H1 (cell line): ENCODE measurements around the gene SLC16A11. TPM values are rescaled to one million over a fixed set of nuclear protein-coding genes. Genes with fewer than 3 reads are reported as not detected.

Source experiments
- CTCF ChIA-PET: fragments of 300-600 bp; sonication (Branson Sonifier 250); formaldehyde crosslinking; loops from one replicate; lab custom pipeline; 2021; ENCODE audit not compliant: partially characterized antibody; lab: Charles Lee
- POLR2A ChIA-PET: fragments of 300-600 bp; sonication (Branson Sonifier 250); formaldehyde crosslinking; loops from one replicate; lab custom pipeline; 2021; ENCODE audit warnings: inconsistent platforms; ENCODE audit not compliant: partially characterized antibody; lab: Charles Lee
- DNase-seq, 2 experiments: peaks; one replicate each; pipeline versions ENCODE4 v3.0.0 to v3.0.0-alpha.2; 2010 to 2022; ENCODE audit warnings: low spot score in 2 of 2, low read depth in 1 of 2, mixed read lengths in 1 of 2
- FAIRE-seq: peaks from 2 replicates; lab custom pipeline; 2011; peaks lifted over from hg19 to GRCh38; lab: Jason Lieb, UNC
- H2AFZ ChIP-seq: 2 replicates; pipeline ENCODE4 v1.8.1; 2012; ENCODE audit warnings: low read length, inconsistent platforms
- H2AK5ac ChIP-seq: 2 replicates; pipeline ENCODE4 v1.6.1; 2013; ENCODE audit warnings: low read depth, low read length
- H2BK120ac ChIP-seq: replicated peaks from 2 replicates; pipeline ENCODE3; 2013; ENCODE audit warnings: low read depth, low read length, inconsistent platforms
- H2BK12ac ChIP-seq: 2 replicates; pipeline ENCODE4 v1.6.1; 2013; ENCODE audit warnings: low read depth, low read length
- H2BK15ac ChIP-seq: 2 replicates; pipeline ENCODE4 v1.6.1; 2013; ENCODE audit warnings: low read length
- H2BK20ac ChIP-seq: 2 replicates; pipeline ENCODE4 v1.6.1; 2013; ENCODE audit warnings: low read length
- H2BK5ac ChIP-seq: 2 replicates; pipeline ENCODE4 v1.6.1; 2013; ENCODE audit warnings: low read depth, low read length
- H3K14ac ChIP-seq: 2 replicates; pipeline ENCODE4 v1.6.1; 2013; ENCODE audit warnings: inconsistent platforms; ENCODE audit not compliant: insufficient read length
- H3K18ac ChIP-seq: 2 replicates; pipeline ENCODE4 v1.6.1; 2013; ENCODE audit warnings: low read length; ENCODE audit errors: extremely low read depth
- H3K23ac ChIP-seq: 2 replicates; pipeline ENCODE4 v1.6.1; 2013; ENCODE audit warnings: inconsistent platforms; ENCODE audit not compliant: insufficient read length
- H3K23me2 ChIP-seq: 2 replicates; pipeline ENCODE4 v1.6.1; 2013; ENCODE audit warnings: low read depth, low read length
- H3K27ac ChIP-seq: 2 replicates; pipeline ENCODE4 v1.6.1; 2011; ENCODE audit warnings: low read depth, low read length, inconsistent platforms
- H3K27me3 ChIP-seq, 4 experiments: replicated peaks in 1 of 4; 1 replicate in 1 of 4; 2 replicates in 3 of 4; pipeline versions ENCODE4 v1.6.1 to v1.8.1; 2011 to 2013; ENCODE audit warnings: low read length in 3 of 4, mild to moderate bottlenecking in 3 of 4, inconsistent platforms in 2 of 4, mixed read lengths in 2 of 4, moderate library complexity in 1 of 4; ENCODE audit not compliant: control insufficient read depth in 3 of 4, insufficient read depth in 3 of 4; ENCODE audit errors: extremely low read depth in 1 of 4
- H3K36me3 ChIP-seq, 4 experiments: 2 replicates each; pipeline versions ENCODE4 v1.6.1 to v1.8.1; 2011 to 2013; ENCODE audit warnings: mild to moderate bottlenecking in 4 of 4, low read length in 3 of 4, moderate library complexity in 2 of 4, control low read depth in 1 of 4, inconsistent platforms in 1 of 4; ENCODE audit not compliant: insufficient read depth in 4 of 4, control insufficient read depth in 2 of 4
- H3K4ac ChIP-seq: replicated peaks from 2 replicates; pipeline ENCODE3; 2013; ENCODE audit warnings: low read length, low read depth, mixed read lengths, inconsistent platforms; ENCODE audit not compliant: insufficient read length
- H3K4me1 ChIP-seq, 4 experiments: replicated peaks in 1 of 4; 1 replicate in 1 of 4; 2 replicates in 3 of 4; pipeline versions ENCODE4 v1.6.1 to v1.8.1; 2011 to 2013; ENCODE audit warnings: low read length in 3 of 4, inconsistent platforms in 2 of 4, mixed read lengths in 1 of 4; ENCODE audit not compliant: insufficient read depth in 4 of 4, control insufficient read depth in 3 of 4
- H3K4me2 ChIP-seq, 2 experiments: 2 replicates each; pipeline versions ENCODE4 v1.6.1 to v1.8.1; 2011 to 2013; ENCODE audit warnings: low read depth in 2 of 2, low read length in 2 of 2, control low read depth in 1 of 2, inconsistent platforms in 1 of 2, mild to moderate bottlenecking in 1 of 2; ENCODE audit not compliant: insufficient read depth in 1 of 2
- H3K4me3 ChIP-seq, 4 experiments: fragments of 200-600, 300-600 bp in 1 of 4; sonication (generic), shearing (Covaris generic), sonication (Bioruptor Twin) in 1 of 4; 2 replicates each; pipeline versions ENCODE4 v1.5.1 to v1.8.1; 2011 to 2016; ENCODE audit warnings: low read length in 4 of 4, low read depth in 3 of 4, control low read depth in 2 of 4, inconsistent platforms in 2 of 4, mild to moderate bottlenecking in 2 of 4, mixed read lengths in 1 of 4, moderate library complexity in 1 of 4; ENCODE audit not compliant: insufficient read depth in 2 of 4; ENCODE audit errors: extremely low read depth in 1 of 4
- H3K56ac ChIP-seq: replicated peaks from 2 replicates; pipeline ENCODE3; 2013; ENCODE audit warnings: low read depth, mild to moderate bottlenecking, mixed read lengths, low read length, inconsistent platforms; ENCODE audit not compliant: insufficient read length
- H3K79me1 ChIP-seq: 2 replicates; pipeline ENCODE4 v1.6.1; 2013; ENCODE audit warnings: low read depth, low read length, control low read depth
- H3K79me2 ChIP-seq, 2 experiments: 2 replicates each; pipeline versions ENCODE4 v1.6.1 to v1.8.1; 2012 to 2013; ENCODE audit warnings: low read length in 2 of 2, mild to moderate bottlenecking in 2 of 2, inconsistent platforms in 1 of 2; ENCODE audit not compliant: insufficient read depth in 2 of 2, control insufficient read depth in 1 of 2
- H3K9ac ChIP-seq, 4 experiments: replicated peaks in 1 of 4; 1 replicate in 1 of 4; 2 replicates in 3 of 4; pipeline versions ENCODE4 v1.6.1 to v1.8.1; 2011 to 2013; ENCODE audit warnings: low read depth in 3 of 4, low read length in 3 of 4, control low read depth in 2 of 4, mild to moderate bottlenecking in 2 of 4, moderate library complexity in 2 of 4, inconsistent platforms in 1 of 4; ENCODE audit errors: extremely low read depth in 1 of 4
- H3K9me3 ChIP-seq, 2 experiments: 2 replicates each; pipeline versions ENCODE4 v1.6.1 to v1.8.1; 2012 to 2013; ENCODE audit warnings: mild to moderate bottlenecking in 2 of 2, moderate library complexity in 2 of 2, control low read depth in 1 of 2, inconsistent platforms in 1 of 2, low read depth in 1 of 2, low read length in 1 of 2, mixed read lengths in 1 of 2; ENCODE audit not compliant: insufficient read depth in 2 of 2
- H4K20me1 ChIP-seq, 2 experiments: replicated peaks in 1 of 2; 2 replicates each; pipeline versions ENCODE3 to v1.8.1; 2011 to 2013; ENCODE audit warnings: inconsistent platforms in 2 of 2, low read length in 2 of 2, mild to moderate bottlenecking in 1 of 2; ENCODE audit not compliant: insufficient read depth in 2 of 2, control insufficient read depth in 1 of 2
- H4K5ac ChIP-seq: 2 replicates; pipeline ENCODE4 v1.6.1; 2013; ENCODE audit warnings: low read length, low read depth, mixed read lengths, inconsistent platforms; ENCODE audit not compliant: insufficient read length
- H4K8ac ChIP-seq: 2 replicates; pipeline ENCODE4 v1.8.0; 2013; ENCODE audit warnings: mild to moderate bottlenecking, moderate library complexity, low read length, inconsistent platforms; ENCODE audit not compliant: insufficient read depth; ENCODE audit errors: extremely low read depth
- H4K91ac ChIP-seq: replicated peaks from 2 replicates; pipeline ENCODE3; 2013; ENCODE audit warnings: low read length, mixed read lengths, inconsistent platforms; ENCODE audit not compliant: insufficient read length
- CBX8 ChIP-seq: fragments of 300-800, 300-1000 bp; sonication (generic); IDR thresholded peaks from 2 replicates; pipeline ENCODE4 v1.7.1; 2016; ENCODE audit warnings: low read depth, low read length, borderline replicate concordance
- E2F6 ChIP-seq: IDR thresholded peaks from 2 replicates; pipeline ENCODE4 v1.6.1; 2012; ENCODE audit warnings: inconsistent platforms
- EGR1 ChIP-seq: IDR thresholded peaks from 2 replicates; pipeline ENCODE4 v1.6.1; 2011; ENCODE audit warnings: low read depth, low read length, borderline replicate concordance
- PHF8 ChIP-seq: fragments of 200-600 bp; sonication (generic); conservative IDR thresholded peaks from 2 replicates; pipeline ENCODE4 v1.7.1; 2012; ENCODE audit warnings: low read depth, mild to moderate bottlenecking, inconsistent platforms, low read length, moderate library complexity
- RBBP5 ChIP-seq: IDR thresholded peaks from 2 replicates; pipeline ENCODE4 v1.7.1; 2012; ENCODE audit warnings: low read depth, mild to moderate bottlenecking, inconsistent platforms, low read length, moderate library complexity, borderline replicate concordance
- WGBS, 2 experiments: shearing (Covaris generic) in 1 of 2; methylation state at CpG; one replicate each; pipeline versions ENCODE4 v1.1.6 to v1.1.7; 2013 to 2015; ENCODE audit warnings: low lambda C conversion rate in 2 of 2, mixed read lengths in 2 of 2, inconsistent platforms in 1 of 2, low coverage in 1 of 2, missing lambda C conversion rate in 1 of 2; ENCODE audit not compliant: insufficient replicate concordance in 2 of 2, insufficient coverage in 1 of 2, insufficient read length in 1 of 2; ENCODE audit errors: extremely low coverage in 1 of 2, missing lambda C conversion rate in 1 of 2; 5-methylcytosine and 5-hydroxymethylcytosine counted together
- polyA plus RNA-seq, 7 experiments: library from polyadenylated mRNA; depleted of rRNA in 3 of 7; stranded (reverse) in 5 of 7; unstranded in 2 of 7; fragments of >200 nt in 5 of 7; fragments of 200-250 nt in 2 of 7; gene quantifications; 1 replicate in 5 of 7; 2 replicates in 1 of 7; 4 replicates in 1 of 7; pipeline versions ENCODE4 v1.2.1 to v1.2.3, GENCODE V29; 2011 to 2013; ENCODE audit warnings: missing spikeins in 2 of 7, mixed read lengths in 2 of 7
- total RNA-seq: library from RNA; stranded (reverse); fragmentation: NEBNext Ultra II Directional; extraction: Animal tissue kit (Norgen Biotek cat#: 25700); gene quantifications from 2 replicates; pipeline ENCODE4 v1.2.1, GENCODE V29; 2021

The SLC16A11 gene
- total and polyA plus RNA-seq, 2 of the 8 experiments (the other 6 are each of a cell fraction or from before 2014, with no cell fraction given) = 0.35 to 0.39 TPM

- WGBS, 2 experiments = 73% methylated on average over 32 of the region's 58 CpGs; no CpG with 5 or more reads in 1 of the 2 experiments
- no peak overlapping the region for H3K56ac ChIP-seq
- H3K79me1 ChIP-seq = no peaks in the 10 kb centered on the region
- FAIRE-seq (no peak), DNase-seq (peak in 1 of 2 experiments; percentile 61)
- H2BK120ac ChIP-seq = no peak overlapping the region
- H3K4me3 ChIP-seq = peak overlapping the region; percentile 37 to 66 (median 46)
- no peak overlapping the region for H3K14ac ChIP-seq
- H3K27ac ChIP-seq = no peak overlapping the region
- H3K4ac ChIP-seq = no peak overlapping the region
- no peak overlapping the region for H2AK5ac ChIP-seq
- peaks cover 10% of the 10 kb centered on the region; the same call in 1 of the 2 replicates for H3K23me2 ChIP-seq
- H2BK20ac ChIP-seq = no peak overlapping the region
- no peak overlapping the region for H2BK12ac ChIP-seq
- peaks cover 2 to 39% (median 25%) of the 10 kb centered on the region in 4 experiments for H3K27me3 ChIP-seq
- H4K91ac ChIP-seq = no peak overlapping the region
- CTCF ChIA-PET = interaction anchor here (0.6 to 2.1 kb wide), 16 partner anchors 8 to 494 kb away, joined by 3 to 19 read pairs (median 4); no protein-coding TSS in a partner anchor
- peak overlapping the region; percentile 80 to 84 for H3K4me2 ChIP-seq
- no peak overlapping the region for H4K5ac ChIP-seq
- POLR2A ChIA-PET = interaction anchor here (0.5 to 1.7 kb wide), 6 partner anchors 16 to 345 kb away, joined by 3 to 5 read pairs (median 3); partner anchors contain the start of genes MED31 and RNASEK
- H2BK5ac ChIP-seq = no peak overlapping the region
- H4K8ac ChIP-seq = peak overlapping the region; percentile 79
- no peak overlapping the region for H3K9ac ChIP-seq
- H4K20me1 ChIP-seq = peaks cover 1 to 13% of the 10 kb centered on the region in 2 experiments
- H2BK15ac ChIP-seq = no peak overlapping the region
- no peaks in the 10 kb centered on the region for H3K79me2 ChIP-seq
- no peak overlapping the region for H3K23ac ChIP-seq
- no peaks in the 10 kb centered on the region for H3K9me3 ChIP-seq
- H3K36me3 ChIP-seq = peaks cover 0 to 4% (median 0%) of the 10 kb centered on the region in 4 experiments; a peak in 1 of 8 replicates
- no peak overlapping the region; the same call in 1 of the 2 replicates for H3K18ac ChIP-seq
- peaks cover 0 to 9% (median 1%) of the 10 kb centered on the region in 4 experiments; a peak in 2 of 7 replicates for H3K4me1 ChIP-seq
- TF ChIP-seq E2F6 (peak; percentile 76), PHF8 (peak; percentile 5; the same call in 1 of the 2 replicates), EGR1 (0 out of 2 replicates have a peak, but pooled peaks have one; percentile 20), RBBP5 (no peak), CBX8 (no peak)
- H2AFZ ChIP-seq = no peak overlapping the region
Observed at GRCh38 chr17:6996256-6997011, 47.5 kb downstream of the SLC16A11 start.
